DND-41 (cell line): ENCODE data around the gene ISCU.

Experiments used
- ATAC-seq: fragments of 200-7000 bp; cut with Tn5 transposase; 3 replicates; pipeline ENCODE4 v1.9.1; 2021; ENCODE audit warnings: low read depth; ENCODE audit not compliant: insufficient read depth
- DNase-seq: peaks from one replicate; pipeline ENCODE4 v3.0.0-alpha.2; 2020
- H2AFZ ChIP-seq: 2 replicates; pipeline ENCODE4 v1.6.0; 2012; ENCODE audit warnings: low read depth, low read length
- H3K27ac ChIP-seq: 2 replicates; pipeline ENCODE4 v1.5.1; 2012; ENCODE audit warnings: low read length, inconsistent platforms
- H3K27me3 ChIP-seq: fragments of 200-600 bp; sonication (generic); 2 replicates; pipeline ENCODE4 v1.6.0; 2012; ENCODE audit warnings: low read length, mild to moderate bottlenecking, inconsistent platforms; ENCODE audit not compliant: insufficient read depth, poor library complexity
- H3K36me3 ChIP-seq: 2 replicates; pipeline ENCODE4 v1.5.1; 2012; ENCODE audit warnings: low read length, inconsistent platforms; ENCODE audit not compliant: insufficient read depth
- H3K4me1 ChIP-seq: 2 replicates; pipeline ENCODE4 v1.5.1; 2012; ENCODE audit warnings: mild to moderate bottlenecking, low read length; ENCODE audit not compliant: insufficient read depth
- H3K4me2 ChIP-seq: 2 replicates; pipeline ENCODE4 v1.6.0; 2012; ENCODE audit warnings: mild to moderate bottlenecking, moderate library complexity, low read length, inconsistent platforms; ENCODE audit not compliant: insufficient read depth
- H3K4me3 ChIP-seq, 2 experiments: fragments of 200-600 bp in 1 of 2; shearing (Covaris generic) in 1 of 2; 2 replicates each; pipeline ENCODE4 v1.5.1; 2012 to 2016; ENCODE audit warnings: inconsistent platforms in 2 of 2, low read length in 2 of 2, mild to moderate bottlenecking in 2 of 2, low read depth in 1 of 2, moderate library complexity in 1 of 2
- H3K79me2 ChIP-seq: 2 replicates; pipeline ENCODE4 v1.6.0; 2012; ENCODE audit warnings: low read length, inconsistent platforms; ENCODE audit not compliant: insufficient read depth
- H3K9ac ChIP-seq: 2 replicates; pipeline ENCODE4 v1.6.0; 2012; ENCODE audit warnings: low read depth, mild to moderate bottlenecking, inconsistent platforms, low read length, moderate library complexity
- H3K9me3 ChIP-seq: 2 replicates; pipeline ENCODE4 v1.5.1; 2012; ENCODE audit warnings: low read length, moderate library complexity, mild to moderate bottlenecking, inconsistent platforms; ENCODE audit not compliant: insufficient read depth, severe bottlenecking
- H4K20me1 ChIP-seq: 2 replicates; pipeline ENCODE4 v1.6.0; 2012; ENCODE audit warnings: low read length; ENCODE audit not compliant: insufficient read depth
- CTCF ChIP-seq: IDR thresholded peaks from 2 replicates; pipeline ENCODE4 v1.5.1; 2012; ENCODE audit warnings: borderline replicate concordance, low read length, moderate library complexity, mild to moderate bottlenecking; ENCODE audit not compliant: poor library complexity, severe bottlenecking; ENCODE audit errors: extremely low read depth
- EZH2 ChIP-seq: IDR thresholded peaks from 3 replicates; pipeline ENCODE4 v1.6.1; 2012; ENCODE audit warnings: borderline replicate concordance, low read depth, mild to moderate bottlenecking, moderate library complexity, low read length, inconsistent platforms; ENCODE audit not compliant: severe bottlenecking

ISCU gene

GRCh38 chr12:108608616-108609015 is 46.2 kb downstream of the ISCU start:
- Histone ChIP-seq H3K4me1 (no peaks in the 10 kb centered on the region), H3K27ac (no peak overlapping the region), H3K4me3 (no peak overlapping the region), H3K9ac (no peak overlapping the region), H4K20me1 (no peaks in the 10 kb centered on the region), H3K79me2 (no peaks in the 10 kb centered on the region), H3K36me3 (no peaks in the 10 kb centered on the region), H3K27me3 (no peaks in the 10 kb centered on the region), H2AFZ (no peak overlapping the region), H3K4me2 (no peak overlapping the region), H3K9me3 (no peaks in the 10 kb centered on the region)
- no peak for TF ChIP-seq EZH2
- TF ChIP-seq CTCF = no peak
- DNase-seq = no peak
- no peak for ATAC-seq

- TF ChIP-seq CTCF = no peak
- no peak for TF ChIP-seq EZH2
- Histone ChIP-seq H3K9ac (no peak overlapping the region), H3K27ac (no peak overlapping the region), H3K36me3 (no peaks in the 10 kb centered on the region), H3K27me3 (no peaks in the 10 kb centered on the region), H2AFZ (no peak overlapping the region), H3K79me2 (no peaks in the 10 kb centered on the region), H3K4me3 (no peak overlapping the region), H3K9me3 (no peaks in the 10 kb centered on the region), H4K20me1 (no peaks in the 10 kb centered on the region), H3K4me1 (no peaks in the 10 kb centered on the region), H3K4me2 (no peak overlapping the region)
- no peak for DNase-seq
- ATAC-seq = no peak
These were observed 47.3 kb downstream of the ISCU start for GRCh38 chr12:108609537-108610335.

GRCh38 chr12:108610336-108610815 is 48.0 kb downstream of the ISCU start:
- Histone ChIP-seq H3K9me3 (no peaks in the 10 kb centered on the region), H3K27me3 (no peaks in the 10 kb centered on the region), H2AFZ (no peak overlapping the region), H4K20me1 (no peaks in the 10 kb centered on the region), H3K9ac (no peak overlapping the region), H3K27ac (no peak overlapping the region), H3K4me1 (no peaks in the 10 kb centered on the region), H3K4me2 (no peak overlapping the region), H3K36me3 (no peaks in the 10 kb centered on the region), H3K79me2 (no peaks in the 10 kb centered on the region), H3K4me3 (no peak overlapping the region)
- no peak for ATAC-seq
- no peak for DNase-seq
- TF ChIP-seq CTCF (no peak), EZH2 (no peak)
